HG03097 (cell line): ENCODE results near the gene TNFAIP8L2.
A peak's percentile ranks its signal among the peaks of the same experiment; 100 is the strongest.

Experiments used
- ATAC-seq: cut with Tn5 transposase; IDR thresholded peaks from one replicate; pipeline ENCODE4 v1.9.1; 2021; ENCODE audit not compliant: unreplicated experiment, low FRiP score

The TNFAIP8L2 gene

DNA sequence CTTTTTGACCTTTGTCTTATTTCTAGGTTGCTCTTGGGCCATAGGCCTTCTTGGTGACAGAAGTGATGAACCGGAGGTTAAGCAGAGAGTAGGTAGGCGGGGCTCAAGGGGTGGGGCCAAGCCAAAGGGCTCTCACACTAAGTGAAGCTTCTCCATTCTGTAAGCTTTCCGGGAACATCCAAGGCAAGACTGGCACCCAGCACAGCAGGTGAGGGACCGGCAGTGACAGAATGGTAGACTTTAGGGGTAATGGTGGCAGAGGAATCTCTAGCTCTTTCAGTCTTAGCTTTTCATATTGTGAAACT lies at the start of gene TNFAIP8L2:
Gene TNFAIP8L2, plus strand, starts transcription at position 135 of the 305 bp plus-strand sequence. CDS start 2,049 bp downstream, outside the sequence.
- ATAC-seq, result peak; percentile 45

DNA sequence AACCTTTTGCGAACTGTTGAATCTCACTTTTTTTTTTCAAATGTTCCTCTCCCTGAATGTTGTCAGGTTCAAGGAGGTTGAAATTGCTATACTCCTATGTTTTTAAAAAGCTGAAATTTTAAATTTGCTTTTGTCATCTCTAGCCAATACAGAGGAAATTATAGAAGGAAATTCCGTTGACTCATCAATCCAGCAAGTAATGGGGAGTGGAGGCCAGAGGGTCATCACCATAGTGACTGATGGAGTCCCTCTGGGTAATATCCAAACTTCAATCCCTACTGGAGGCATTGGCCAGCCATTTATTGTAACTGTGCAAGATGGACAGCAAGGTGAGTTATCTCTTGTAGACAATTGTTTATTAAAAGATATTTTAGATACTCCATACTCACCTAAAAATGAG lies 49.6 kb upstream of the TNFAIP8L2 start:
- no peak for ATAC-seq

GRCh38 chr1:151108331-151108730 lies 48.1 kb upstream of the TNFAIP8L2 start:
- no peak for ATAC-seq

DNA sequence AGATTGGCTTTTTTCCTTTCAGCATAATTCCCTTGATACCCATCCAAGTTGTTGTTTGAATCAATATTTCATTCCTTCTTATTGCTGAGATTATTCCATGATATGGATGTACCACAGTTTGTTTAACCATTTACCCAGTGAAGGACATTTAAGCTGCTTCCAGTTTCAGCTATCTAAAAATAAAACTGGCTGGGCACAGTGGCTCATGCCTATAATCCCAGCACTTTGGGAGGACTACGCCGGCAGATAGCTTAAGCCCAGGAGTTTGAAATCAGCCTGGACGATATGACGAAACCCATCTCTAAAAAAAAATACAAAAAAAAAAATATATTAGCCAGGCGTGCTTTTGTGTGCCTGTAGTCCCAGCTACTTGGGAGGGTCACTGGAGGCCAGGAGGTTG lies 42.6 kb upstream of the TNFAIP8L2 start:
- ATAC-seq, result no peak

GRCh38 chr1:151124763-151125403 lies 31.6 kb upstream of the TNFAIP8L2 start:
- no peak for ATAC-seq

- ATAC-seq, result no peak
Observed at GRCh38 chr1:151128800-151129199, 27.6 kb upstream of the TNFAIP8L2 start.

GRCh38 chr1:151130987-151131586 lies 25.4 kb upstream of the TNFAIP8L2 start:
- ATAC-seq, result no peak

GRCh38 chr1:151131701-151132334 lies 24.6 kb upstream of the TNFAIP8L2 start:
- no peak for ATAC-seq

- ATAC-seq, result no peak
Observed at GRCh38 chr1:151132335-151133017, 24.0 kb upstream of the TNFAIP8L2 start.

- ATAC-seq, result no peak
Observed at GRCh38 chr1:151133018-151133806, 23.2 kb upstream of the TNFAIP8L2 start.

DNA sequence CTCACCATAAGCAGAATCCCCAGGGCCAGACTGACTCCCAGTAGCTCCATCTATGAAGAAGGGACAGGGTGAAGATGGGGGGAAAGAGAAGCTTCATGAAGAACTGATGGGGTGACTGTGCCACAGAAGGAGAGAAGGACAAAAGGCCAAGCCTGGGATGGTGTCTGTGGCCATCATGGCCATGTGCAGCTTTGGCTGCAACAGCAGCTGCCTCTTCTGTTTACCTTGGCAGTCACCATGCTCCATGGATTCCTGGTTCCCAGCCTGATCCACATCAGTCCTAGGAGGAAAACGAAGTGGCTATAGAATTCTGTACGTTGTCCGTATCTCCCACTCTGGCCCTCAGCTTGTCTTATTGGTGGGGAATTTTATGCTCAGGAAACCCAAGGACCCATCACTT lies 22.1 kb upstream of the TNFAIP8L2 start:
- no peak for ATAC-seq

DNA sequence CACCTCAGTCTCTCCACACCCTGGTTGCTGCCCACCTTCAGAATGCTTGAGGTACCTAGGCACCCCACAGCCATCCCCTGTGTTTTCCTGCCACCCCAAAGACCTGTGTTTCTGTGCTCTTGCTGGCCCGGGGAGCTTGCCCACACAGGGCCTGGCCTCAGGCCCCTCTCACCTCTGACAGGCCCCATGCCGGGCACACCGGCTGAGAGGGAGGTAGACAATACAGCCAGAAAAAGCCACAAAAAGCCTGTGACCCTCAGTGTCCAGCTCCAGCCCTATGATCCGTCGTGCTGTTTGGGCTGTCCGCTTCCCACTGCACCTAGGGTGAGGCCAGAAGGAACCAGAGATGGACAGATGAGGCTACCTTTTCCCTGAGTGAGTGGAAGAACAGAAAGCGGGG lies 21.5 kb upstream of the TNFAIP8L2 start:
- ATAC-seq, result no peak

DNA sequence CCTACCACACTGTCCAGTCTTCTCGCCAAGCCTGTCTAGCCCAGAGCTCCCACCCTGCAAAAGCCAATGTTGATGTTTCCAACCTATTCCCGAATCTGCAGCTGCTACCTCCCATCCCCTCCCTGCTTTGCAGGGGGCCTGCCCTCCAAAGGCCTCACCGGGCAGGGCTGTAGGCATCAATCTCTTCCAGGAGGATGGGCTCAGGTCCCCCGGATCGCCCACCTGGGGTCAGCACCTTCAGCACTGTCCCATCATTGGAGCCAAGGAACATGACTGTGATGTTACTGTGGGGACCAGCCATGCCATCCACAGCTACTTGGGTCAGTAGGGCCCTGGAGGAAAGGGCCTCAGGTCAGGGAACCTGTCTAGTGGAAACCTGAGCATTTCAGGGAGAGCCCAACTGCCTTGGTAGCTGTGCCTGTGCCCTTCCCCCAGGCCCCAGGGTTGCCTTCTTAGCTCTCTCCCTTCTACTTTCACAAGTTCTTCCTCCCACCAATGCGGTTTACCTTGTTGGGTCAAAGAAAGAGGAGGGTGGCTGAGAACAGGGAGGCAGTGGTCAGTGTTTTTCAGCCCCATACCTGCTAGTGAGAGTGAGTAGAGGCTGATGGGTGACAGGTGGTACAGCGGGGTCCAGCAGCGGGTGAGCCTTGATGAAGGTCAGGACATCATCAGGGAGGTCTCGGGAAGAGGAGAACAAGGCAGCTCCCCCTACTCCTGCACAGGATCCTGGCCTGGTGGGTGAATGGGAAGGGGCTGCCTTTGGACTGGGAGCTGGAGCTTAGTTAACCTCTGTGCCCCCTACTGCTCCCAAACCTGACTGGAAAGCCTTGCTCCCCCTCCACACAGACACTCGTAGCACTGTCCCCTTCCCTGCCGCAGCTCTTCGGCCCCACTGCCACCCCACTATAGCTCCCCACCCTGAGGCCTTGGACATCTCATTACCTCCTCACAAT lies 20.7 kb upstream of the TNFAIP8L2 start:
- no peak for ATAC-seq

DNA sequence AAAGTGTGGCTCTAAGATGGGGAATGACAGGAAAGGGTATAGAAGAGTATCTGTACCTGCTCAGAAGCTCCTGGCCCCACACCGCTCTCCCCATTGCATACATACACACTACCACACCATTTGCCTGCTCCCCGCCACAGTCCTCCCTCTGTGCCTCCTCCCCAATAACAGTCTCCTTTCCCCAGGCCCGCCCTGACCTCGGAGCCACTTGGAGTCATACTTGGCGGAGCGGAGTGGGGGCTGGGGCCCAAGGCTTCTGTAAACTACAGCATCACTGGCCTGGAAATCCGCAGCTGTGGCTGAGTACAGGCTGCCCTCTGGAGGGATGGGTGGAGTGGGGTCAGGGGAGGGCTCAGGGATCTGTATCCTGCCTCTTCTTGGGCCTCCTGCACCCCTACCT lies 18.7 kb upstream of the TNFAIP8L2 start:
- ATAC-seq, result no peak

DNA sequence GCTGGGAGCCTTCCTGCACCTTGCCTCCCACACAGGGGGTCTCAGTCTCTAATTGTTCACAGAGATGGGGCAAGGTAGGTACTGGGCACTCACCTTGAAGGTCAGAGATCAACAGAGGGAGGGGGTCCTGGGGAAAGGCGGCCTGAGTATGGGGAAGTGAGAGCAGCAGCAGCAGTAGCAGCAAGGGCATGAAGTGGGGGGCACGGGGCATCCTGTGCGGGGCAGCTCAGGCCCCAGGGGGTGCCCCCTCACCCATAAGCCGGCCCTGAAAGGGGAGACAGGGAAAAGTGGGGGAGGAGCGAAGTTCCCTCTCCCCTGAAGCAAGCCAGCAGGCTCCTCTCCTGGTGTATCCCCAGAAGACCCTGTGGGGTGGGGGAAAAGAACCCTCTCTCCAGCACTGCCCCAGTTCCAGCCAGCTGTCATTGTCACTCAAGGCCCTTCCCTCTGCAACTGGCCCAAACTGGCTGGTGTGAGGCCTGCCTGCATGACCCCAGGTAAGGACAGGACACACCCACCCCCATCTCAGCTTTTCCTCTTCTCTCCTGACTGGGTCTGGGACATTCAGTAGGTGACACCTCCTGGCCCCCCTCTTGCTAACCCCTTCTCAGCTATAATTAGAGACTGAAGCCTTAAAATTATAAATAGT lies 13.9 kb upstream of the TNFAIP8L2 start:
- no peak for ATAC-seq

DNA sequence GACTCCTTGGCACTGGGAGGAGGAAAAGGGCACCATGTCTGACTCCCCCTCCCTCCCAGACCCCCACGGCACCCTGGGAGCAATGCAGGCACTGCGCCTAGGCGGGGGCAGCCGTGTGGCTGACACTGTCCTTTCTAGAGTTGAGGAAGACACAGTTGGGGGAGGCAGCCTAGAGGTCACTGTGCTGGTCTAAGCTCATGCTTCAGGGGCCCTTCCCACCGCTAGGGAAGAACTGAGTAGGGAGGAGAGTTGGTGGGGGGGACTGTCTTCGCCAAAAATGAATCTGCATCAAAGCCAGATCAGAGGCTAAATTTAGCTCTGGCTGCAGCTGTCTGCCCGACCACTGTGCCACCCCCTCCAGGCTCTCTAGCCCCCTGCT lies 13.4 kb upstream of the TNFAIP8L2 start:
- ATAC-seq, result no peak

DNA sequence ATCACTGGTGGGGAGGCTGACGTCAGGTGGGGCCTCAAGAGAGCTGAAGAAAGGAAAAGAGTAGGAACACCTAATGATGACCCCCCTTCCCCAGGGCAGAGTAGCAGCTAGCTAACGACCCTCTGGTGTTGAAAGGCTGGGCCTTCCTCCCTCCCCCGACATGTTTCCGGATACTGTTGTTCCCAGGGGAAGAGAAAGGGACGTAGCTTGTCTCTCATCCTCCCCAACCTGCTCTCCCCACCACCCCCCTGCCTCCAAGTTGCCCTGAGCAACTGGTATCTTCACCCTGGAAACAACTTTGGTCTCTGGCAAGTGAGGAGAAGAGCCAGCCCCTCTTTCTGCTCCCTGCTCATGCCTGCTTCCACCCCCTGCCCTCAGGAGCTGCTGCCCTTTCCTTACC lies 12.5 kb upstream of the TNFAIP8L2 start:
- ATAC-seq, result no peak

GRCh38 chr1:151144474-151145303 lies 11.8 kb upstream of the TNFAIP8L2 start:
- no peak for ATAC-seq
